Fibroblast of skin of left quadriceps (primary cell): ENCODE data around the gene MAML3.

ENCODE experiments used
- DNase-seq, 2 experiments: peaks; one replicate each; pipeline ENCODE4 v3.0.0-alpha.2; 2013; ENCODE audit warnings: low read depth in 2 of 2

Gene MAML3

DNA sequence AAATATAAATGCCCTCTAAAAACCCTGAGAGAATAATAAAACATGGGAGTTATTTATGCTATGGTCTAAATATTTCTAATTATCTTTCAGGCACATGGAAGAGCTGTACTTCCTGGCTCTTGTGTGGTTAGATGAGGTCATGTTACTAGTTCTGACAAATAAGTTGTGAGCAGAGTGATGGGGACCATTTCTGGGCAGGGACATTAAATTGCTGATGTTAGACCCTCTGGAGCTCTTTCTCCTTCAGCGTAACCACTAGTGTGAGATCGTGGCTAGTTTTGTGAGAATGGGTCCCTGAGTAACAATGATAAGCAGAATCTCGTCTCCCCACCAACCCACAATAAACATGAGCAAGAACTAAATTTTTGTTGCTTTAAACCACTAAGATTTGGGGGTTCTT is 108.0 kb downstream of the MAML3 start:
- no peak for DNase-seq

DNA sequence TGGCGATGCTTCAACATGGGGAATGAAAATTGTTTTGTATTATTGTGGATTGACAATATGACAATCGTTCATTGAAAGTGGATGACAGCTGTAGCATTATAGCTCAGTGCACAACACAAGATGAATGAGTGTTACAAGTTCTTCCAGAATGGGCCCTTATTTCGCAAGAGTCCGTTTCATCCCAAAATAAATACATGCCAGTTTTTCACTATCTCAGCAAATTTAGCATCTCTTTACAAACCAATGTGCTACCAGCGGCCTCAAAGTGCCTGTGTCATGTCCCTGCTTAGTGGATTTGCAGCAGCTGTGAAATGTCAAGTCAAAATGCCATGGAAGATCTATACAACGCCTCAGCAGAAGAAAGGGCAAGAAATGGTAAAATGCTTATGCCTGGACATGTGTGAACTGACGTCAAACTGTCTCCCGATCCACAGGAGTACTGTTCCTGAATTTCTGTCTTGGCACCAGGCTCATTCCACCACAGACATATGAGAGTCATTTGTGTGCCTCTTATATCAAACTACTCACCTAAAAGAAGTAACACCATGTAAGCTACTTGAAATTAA is 109.6 kb downstream of the MAML3 start:
- DNase-seq: no peak

DNA sequence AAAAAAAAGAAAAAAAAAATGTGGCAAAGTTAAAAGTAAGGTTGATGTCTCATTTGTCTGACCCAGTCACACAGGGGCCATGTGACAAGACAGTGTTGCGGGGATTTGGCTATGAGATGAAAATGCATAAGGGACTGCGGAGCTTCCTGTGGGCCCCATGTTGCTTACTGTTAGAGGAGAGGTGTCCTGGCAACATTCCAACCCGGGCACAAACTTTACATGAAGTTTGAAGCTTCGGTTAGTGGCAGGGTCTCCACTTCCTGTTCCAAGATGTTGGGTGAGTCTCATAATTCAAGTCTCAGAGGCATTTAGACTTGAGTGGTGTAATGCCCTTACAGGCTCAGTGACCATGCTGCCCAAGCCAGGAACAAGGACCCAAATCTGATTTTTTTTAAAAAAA is 111.3 kb downstream of the MAML3 start:
- no peak for DNase-seq

DNA sequence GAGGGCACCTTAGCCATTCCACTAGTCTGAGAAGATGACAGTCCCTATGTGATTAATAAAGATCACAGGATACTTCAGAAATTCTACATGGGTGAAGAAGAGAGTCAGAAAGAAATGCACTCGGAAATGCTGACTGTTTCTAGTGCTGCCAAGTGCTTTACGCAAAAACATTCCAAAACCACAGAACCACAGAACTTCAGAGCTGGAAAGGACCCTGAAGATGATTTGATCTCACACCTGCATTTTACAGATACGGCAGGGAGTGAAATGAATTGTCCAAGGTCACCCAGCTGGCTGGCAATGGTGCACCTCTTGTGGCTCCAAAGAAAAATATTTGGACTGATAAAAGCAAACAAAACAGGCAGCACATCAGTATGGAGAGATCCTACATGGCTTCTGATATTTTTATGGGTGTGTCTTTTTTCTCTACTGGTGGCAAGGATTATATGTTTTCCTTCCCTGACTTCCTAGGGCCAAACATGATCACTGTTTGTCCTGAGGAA is 115.9 kb downstream of the MAML3 start:
- no peak for DNase-seq

DNA sequence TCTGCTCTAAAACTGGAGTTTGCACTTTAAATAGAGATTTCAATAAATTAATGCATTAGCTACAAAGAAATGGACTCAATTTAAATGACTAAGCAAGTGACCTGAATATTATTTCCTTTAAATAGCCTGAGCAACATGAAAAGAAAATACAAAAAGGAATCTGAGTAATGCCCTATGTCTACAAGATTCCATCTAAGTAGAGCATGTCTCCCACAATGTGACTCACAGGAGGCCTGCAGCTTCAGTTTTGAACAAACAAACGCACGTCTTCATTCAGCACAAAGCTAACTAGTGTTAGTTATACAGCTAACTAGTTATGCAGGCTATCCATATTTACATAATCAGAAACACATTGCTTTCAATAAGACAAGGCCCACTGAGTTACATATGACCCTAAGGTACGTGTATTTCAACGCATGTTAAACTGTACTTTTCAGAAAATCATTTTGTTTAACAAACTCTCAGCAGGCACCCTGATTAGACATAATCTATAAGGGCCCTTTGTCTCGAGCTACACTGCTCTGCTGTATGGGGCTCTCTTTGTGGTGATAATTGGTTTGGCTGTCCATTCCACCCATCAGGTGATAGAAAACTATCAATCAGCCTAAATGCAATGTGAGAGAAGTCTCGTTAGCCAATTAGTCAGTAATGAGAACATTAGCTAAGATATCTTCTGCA is 116.5 kb downstream of the MAML3 start:
- peak; percentile 68 to 70 for DNase-seq

DNA sequence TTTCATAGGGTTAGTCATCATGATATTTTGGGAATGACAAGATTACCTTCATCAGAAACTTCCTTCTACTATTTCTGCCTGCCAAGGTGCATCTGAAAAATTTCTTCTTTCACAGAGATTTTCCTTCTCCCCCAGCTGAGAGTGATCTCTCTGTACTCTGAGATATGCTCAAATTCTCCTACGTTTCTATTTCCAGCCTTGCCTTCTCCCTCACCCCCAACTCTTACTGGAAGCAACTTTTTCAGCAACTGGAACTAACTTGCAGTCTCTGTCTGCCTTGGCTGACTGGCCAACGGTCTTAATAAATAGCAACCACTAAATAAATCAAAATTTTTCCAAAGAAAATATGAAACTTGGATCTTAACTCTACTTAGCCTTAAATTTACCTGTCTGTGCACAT is 122.3 kb downstream of the MAML3 start:
- no peak for DNase-seq

DNA sequence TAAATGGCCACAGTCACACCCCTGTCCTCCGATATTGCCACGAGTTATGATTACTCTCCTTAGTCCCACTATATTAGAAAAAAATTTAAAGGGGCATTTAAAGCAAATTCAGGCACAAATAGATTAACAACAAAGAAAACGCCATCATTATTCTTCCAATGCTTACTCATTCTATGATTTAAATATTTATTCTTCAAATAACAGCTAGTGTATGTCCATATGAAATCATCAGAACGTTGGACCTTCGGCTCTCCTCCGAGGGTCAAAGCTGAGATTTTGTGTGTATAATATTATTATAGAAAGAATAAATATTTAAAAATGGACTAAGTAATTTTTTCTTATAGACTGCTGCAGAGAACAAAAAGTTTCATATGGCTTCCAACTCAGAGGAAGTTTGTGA is 122.9 kb downstream of the MAML3 start:
- DNase-seq: no peak

DNA sequence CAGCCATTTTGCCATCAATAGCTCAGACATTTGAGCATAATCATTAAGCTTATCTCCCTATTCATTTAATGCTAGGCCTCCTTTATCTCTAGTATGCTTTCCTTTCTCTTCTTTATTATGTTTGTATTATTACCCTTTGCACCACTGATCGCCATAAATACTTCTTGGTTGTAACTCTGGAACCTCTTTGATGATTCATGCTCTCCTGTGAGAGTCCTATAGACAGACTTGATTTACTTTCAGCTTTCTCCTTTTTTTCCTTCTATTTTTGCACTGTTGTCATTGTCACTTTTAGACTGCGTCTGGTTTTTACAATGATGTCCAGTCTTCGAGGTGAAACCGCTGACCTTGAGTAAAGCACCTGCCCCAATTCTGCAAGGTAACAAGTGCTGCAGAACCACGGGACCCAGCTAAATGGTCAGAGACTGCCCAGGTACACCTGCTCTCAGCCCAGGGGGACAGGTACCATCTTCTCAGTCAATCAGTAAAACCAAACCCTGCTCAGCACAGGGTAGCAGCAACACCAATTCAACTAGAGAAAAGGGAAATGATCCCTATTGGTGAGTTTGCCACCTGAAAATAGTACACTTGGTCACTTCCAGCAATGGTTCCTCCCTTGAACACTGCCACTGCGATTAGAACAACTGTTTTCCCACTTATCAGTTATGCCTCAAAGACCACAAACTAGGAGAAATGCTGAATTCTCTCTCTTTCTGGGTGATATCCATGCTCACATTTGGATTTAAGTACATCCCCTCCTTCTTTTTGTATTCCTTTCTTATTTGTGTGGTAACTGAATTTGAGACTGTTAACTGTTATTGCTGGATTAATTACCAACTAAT is 125.1 kb downstream of the MAML3 start:
- no peak for DNase-seq

DNA sequence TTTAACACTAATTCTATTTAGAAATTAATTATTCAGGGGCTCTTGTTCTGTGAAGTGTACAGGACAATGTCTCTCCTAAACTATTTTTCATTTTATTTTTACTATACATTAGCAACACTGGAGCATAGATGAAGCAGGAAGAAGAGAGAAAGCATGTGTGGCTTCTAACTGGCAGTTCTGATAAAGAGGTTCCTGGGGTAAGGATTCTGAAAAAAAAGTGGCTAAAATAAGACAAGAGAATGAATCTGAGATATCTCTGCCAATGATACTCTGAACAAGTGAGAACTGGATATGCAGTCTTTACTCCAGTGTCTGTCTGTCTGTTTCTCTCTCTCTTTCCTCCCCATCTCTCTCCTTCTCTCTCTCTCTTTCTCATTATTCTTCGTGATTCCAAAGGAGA is 125.9 kb downstream of the MAML3 start:
- DNase-seq: no peak

DNA sequence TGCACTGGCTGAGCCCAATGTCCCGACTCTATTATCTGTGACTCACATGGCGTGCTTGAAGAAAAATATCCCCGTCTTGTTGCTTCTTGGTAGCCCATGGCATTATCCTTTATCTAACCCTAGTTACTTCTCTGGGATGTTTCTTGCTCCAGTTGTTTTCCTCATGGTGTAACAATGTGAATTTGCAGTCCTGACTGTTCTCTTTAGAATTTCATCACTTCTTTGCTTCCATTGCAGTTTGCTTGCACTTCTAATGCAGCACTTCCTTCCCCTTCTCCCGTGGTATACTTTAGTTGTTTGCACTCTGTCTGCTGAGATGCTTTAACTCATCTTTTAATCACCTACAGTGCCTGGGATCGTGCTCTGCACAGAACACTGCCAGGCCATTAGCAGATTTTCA is 126.9 kb downstream of the MAML3 start:
- DNase-seq: no peak

DNA sequence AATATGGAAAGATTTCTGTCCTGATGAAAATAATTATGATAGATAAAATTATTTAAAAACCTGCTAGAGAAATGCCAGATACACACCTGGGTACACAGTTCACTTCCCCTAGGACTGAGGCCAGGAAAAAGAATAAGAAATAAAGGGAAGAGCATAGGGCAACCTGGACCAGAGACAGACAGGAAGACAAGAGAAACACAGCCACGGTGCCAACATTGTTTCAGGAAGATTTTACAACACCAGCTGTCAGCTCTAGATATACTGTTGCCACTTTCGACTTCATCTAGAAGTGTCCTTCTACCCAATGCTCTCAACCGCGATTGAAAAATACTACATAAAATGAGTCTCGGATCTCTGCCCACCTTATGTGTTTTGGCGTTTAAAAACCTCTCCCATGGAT is 128.5 kb downstream of the MAML3 start:
- DNase-seq: no peak

DNA sequence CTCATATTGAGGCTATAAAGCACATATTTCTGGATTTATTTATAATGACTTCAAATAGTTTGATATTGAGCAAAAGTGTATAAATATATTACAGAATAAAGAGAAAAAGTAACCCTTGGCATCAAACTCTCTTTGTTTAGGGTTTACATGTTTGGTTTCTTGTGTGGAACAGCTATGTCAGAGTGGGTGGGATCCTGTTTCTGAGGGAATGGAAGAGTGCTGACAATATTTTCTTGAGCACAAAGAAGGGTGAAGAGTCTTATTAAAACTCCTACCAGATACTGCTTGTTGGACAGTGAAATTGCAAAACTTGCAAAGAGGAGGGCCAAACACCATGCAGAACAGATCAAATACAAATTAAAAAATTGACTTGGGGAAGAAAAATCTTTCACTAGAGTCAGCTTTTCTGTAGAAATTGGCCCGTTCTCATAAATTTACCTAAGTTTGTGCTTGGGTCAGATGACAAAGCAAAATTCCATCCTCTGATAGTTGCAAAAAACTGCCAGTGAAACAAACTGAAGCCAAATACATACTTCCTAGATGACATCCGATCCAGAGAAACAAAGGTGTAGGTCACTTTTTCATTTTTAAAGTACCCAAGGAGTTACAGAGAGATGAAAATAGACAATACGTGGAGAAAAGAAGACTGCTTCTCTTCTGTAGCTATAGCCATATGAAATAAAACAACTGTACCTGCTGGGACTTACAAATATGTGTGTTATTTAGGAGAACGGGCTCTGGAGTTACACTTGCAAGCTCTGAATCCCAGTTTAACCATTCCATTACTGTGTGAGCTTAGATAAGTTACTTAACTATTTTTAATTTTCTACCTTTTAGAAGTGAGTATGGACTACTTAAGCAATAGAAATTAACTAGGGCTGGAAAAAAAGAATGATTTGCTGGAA is 133.3 kb downstream of the MAML3 start:
- no peak for DNase-seq

DNA sequence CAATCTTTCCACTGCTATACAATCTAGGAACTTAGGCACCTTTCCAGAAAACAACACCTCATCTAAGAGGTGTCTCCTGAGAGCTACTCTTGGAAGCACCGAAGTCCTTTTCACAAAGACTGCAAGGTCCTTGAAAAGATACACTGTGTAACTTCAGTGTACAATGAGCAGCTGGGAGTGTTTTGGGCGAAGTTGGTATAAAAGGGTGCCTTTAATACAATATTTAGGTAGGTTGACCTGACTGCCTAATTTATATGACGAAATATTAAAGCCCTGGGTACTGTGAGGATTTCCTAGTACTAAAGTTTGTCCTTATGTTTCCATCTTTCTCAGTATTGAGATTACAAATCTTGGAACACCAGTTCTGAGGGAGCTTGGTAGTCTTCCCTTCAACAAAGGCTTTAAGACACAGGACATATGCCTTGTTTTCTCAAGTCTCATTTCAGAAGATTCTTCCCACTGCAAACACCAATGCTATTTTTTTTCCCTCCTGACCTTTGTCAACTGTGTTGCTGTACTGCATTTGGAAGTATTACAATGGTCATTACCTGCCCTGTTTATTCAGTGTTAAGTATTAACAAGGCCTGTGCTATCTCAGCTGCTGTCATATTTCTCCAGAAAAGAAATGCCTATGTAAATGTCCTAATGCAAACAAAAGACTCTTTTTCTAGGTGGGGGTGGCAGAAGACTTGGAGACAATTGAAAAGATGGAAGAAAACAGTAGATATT is 134.2 kb downstream of the MAML3 start:
- DNase-seq: no peak

DNA sequence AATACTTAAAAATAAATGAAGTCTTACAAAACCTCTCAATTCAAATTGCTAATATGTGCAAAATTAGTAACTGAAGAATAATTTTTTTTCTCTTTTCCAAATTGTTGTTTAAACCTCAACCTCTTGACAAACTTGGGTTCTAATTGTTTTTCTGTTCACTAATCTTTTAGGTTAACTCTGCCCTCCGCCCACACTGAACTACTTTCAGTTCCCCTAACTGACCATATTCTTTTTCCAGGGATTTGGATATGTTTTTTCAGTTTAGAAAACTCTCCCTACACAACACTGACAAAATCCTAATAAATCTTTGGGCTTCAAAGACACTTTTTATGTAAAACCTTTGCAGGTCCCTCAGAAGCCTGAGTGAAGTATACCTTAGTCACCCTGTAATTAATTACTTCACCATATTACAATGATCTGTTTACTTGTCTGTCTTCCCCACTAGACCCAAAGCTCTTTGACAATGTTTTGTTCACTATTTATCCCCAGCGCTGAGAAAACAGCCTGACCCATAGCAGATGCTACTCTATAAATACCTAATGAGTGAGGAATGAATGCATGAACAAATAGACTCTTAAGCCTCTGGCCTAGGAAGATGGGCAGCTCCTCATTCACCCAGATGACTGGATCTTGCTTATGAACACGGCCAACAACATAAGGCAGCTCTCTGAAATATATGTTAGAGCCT is 134.9 kb downstream of the MAML3 start:
- DNase-seq: no peak

DNA sequence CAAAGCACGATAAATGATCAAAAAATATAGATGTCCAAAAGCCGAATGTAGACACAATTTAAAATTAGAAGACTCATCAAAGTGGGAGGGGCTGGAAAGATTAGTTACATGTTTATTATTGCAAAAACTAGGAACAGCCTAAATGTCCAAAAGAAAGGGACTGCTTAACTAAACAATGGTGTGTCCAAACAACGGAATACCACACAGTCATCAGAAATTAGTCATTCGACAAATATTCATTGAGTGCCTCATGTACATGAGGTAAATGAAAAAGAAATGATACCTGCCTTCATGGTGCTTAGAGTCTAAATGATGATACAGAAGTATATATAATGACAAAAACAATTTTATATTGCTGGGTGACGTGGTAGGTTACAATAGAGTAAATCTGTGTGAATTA is 139.7 kb downstream of the MAML3 start:
- DNase-seq: no peak

DNA sequence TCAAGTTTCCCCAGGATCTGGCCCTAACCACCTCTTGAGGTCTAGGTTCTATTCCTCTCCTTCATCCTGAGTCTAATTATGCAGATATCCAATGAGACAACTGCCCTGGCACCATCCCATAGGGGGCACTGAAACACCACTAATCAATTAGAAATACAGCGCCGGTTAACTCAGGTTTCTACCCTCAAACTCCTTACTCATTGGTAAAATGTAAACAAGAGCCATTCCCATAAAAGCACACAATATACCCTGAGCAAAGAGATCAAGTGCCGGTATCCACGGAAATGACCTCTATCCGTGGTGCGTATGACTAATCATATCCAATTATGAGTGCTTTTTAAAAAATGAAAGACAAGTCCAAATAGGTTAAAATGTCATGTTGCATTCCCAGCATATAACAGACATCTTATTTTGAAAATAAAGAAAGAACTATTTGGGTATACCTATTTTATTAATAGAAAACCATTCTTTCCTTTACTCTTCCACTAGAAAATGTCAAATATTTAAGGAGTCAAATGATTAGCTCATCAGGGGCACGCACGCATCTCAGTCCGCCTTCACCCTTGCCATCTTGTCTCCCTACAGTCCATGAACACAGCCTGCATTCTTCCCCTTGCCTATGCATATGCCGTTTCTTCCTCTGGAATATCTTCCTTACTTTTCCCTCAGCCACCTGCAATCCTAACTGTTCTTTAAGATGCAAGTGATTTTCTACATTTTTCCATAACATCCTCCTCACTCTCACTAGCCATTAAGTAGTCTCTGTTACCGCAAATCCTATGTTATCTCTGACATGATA is 141.1 kb downstream of the MAML3 start:
- peak; percentile 46 to 49 for DNase-seq

DNA sequence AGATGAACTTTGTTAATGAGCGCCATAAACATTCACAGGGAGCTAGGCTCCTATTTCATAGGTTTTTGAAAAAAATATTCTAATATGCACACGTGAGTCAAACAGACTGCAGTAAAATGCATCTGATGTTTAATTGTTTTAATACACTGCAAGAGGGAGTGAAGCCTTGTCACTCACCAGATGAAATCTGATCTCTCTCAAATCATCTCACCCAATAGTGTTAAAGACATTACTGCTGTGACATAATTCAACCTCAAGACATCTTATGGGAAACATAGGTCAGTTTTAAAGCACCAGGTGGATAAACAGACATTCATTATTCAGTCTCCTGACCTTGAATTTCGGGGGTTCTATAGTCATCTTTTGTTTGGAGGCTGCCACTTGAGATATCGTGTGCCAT is 148.3 kb downstream of the MAML3 start:
- no peak for DNase-seq

DNA sequence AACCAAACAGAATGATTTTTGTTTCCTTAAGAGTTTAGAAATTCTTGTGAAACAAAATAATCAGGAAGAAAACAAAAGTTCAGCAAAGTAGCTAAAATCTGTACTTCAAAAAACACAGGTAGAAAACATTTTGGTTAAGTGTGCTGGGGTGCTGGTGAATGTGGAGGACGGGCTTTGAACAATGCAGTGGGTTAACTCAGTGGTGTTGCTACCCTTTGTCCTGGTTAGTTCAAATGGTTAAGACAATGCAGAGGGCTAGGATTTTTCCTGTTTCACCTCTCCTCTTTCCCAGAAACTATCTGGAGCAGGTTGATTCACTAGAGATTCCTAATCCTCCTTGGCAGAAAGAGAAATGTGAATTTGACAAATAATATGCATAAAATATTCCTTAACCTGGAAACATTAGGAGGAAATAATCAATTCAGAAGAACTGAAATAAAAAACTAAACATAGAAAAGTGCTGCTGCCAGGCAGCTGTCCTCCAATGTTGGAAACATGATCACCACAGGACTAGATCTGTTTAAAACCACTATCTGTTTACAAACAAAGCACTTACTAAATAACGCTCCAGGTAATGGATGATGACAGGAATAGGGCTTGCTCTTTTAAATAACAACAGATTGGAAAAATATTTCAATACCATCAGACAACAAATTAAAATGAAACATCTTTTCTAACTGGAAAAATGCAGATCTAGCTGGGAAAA is 148.9 kb downstream of the MAML3 start:
- no peak for DNase-seq

DNA sequence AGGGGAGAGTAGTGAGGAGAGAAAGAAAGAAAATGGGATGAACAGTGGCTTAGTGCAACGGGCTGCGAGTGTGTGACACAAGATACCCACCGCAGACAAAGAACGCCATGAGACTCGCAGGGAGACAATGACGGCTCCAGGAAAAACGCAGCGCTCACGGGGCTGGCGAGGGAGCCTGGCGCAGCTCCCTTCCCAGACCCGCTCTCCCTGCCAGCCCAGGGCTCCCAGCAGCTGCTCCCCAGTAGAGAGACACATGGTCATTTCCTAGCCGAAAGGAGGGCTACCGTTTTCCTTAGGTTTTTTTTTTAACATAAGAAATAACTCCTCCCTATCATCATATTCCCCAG is 149.5 kb downstream of the MAML3 start:
- DNase-seq: peak; percentile 16 to 21
